ENCODE measurements around the gene HIVEP1. TPM values are rescaled to one million over a fixed set of nuclear protein-coding genes. Genes with fewer than 3 reads are reported as not detected.

The HIVEP1 gene
- total RNA-seq, 1 experiment from 2014 or later = 24.3 TPM

DNA sequence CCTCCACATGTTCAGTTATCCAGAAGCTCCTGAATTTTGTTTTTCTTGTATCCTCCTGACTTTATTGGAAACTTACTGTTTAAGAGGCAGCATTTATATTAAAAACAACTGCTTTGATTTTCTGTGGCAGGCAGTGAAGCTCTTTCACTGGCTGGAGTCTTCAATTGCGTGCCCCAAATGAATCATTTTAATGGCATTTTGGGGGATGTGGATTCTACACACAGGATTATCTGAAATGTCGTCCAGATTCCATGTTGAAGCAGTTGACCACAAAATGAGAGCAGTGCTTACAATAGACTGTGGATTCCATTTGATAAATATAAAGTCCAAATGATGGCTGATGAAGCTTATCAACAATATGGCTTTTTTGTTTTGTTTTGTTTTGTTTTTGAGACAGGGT lies 41.0 kb upstream of the HIVEP1 start:
- TF ChIP-seq NR2C2 (CRISPR knock-in tag; IDR thresholded peaks at IDR 0.05) = no peak
- no peak for TF ChIP-seq ZBTB21 (CRISPR knock-in tag; IDR thresholded peaks at IDR 0.05; ENCODE audit: borderline replicate concordance)
- TF ChIP-seq, protein P1, sequence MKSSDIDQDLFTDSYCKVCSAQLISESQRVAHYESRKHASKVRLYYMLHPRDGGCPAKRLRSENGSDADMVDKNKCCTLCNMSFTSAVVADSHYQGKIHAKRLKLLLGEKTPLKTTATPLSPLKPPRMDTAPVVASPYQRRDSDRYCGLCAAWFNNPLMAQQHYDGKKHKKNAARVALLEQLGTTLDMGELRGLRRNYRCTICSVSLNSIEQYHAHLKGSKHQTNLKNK (CRISPR knock-in tag; IDR thresholded peaks at IDR 0.05) = no peak
- TF ChIP-seq, protein P2, sequence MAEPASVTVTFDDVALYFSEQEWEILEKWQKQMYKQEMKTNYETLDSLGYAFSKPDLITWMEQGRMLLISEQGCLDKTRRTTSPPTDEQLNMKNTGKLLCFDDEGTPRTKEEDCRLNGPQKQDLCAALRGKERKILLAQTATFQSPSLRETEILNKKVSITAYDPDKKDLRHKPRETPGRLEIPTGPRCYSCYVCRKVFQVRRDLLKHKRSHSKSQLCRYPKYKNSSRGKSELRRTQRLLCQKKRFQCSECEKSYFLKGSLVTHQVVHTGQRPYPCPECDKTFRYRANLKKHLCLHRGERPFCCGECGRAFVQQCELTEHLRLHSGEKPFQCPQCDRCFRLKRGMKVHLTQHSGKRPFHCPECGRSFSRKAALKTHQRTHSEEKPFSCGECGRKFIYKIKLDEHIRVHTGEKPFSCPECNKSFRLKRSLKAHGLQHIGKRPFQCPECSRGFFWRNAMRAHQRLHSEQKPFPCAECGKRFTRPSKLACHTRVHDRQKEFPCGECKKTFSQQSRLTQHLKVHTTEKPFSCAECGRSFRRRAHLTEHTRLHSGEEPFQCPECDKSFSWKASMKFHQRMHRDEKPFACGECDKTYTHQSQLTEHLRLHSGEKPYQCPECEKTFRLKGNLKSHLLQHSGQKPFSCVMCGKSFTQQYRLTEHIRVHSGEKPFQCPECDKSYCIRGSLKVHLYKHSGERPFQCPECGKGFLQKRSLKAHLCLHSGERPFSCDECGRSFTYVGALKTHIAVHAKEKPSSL (CRISPR knock-in tag; conservative IDR thresholded peaks at IDR 0.05) = no peak
- TF ChIP-seq, protein P3, sequence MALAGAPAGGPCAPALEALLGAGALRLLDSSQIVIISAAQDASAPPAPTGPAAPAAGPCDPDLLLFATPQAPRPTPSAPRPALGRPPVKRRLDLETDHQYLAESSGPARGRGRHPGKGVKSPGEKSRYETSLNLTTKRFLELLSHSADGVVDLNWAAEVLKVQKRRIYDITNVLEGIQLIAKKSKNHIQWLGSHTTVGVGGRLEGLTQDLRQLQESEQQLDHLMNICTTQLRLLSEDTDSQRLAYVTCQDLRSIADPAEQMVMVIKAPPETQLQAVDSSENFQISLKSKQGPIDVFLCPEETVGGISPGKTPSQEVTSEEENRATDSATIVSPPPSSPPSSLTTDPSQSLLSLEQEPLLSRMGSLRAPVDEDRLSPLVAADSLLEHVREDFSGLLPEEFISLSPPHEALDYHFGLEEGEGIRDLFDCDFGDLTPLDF (CRISPR knock-in tag; IDR thresholded peaks at IDR 0.05) = no peak
- TF ChIP-seq, protein P4, sequence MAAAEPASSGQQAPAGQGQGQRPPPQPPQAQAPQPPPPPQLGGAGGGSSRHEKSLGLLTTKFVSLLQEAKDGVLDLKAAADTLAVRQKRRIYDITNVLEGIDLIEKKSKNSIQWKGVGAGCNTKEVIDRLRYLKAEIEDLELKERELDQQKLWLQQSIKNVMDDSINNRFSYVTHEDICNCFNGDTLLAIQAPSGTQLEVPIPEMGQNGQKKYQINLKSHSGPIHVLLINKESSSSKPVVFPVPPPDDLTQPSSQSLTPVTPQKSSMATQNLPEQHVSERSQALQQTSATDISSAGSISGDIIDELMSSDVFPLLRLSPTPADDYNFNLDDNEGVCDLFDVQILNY (CRISPR knock-in tag; IDR thresholded peaks at IDR 0.05) = no peak
- TF ChIP-seq, protein P5, sequence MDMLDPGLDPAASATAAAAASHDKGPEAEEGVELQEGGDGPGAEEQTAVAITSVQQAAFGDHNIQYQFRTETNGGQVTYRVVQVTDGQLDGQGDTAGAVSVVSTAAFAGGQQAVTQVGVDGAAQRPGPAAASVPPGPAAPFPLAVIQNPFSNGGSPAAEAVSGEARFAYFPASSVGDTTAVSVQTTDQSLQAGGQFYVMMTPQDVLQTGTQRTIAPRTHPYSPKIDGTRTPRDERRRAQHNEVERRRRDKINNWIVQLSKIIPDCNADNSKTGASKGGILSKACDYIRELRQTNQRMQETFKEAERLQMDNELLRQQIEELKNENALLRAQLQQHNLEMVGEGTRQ (CRISPR knock-in tag; IDR thresholded peaks at IDR 0.05) = no peak
- TF ChIP-seq HMGA2 (CRISPR knock-in tag; IDR thresholded peaks at IDR 0.05) = no peak
- TF ChIP-seq, protein P6, sequence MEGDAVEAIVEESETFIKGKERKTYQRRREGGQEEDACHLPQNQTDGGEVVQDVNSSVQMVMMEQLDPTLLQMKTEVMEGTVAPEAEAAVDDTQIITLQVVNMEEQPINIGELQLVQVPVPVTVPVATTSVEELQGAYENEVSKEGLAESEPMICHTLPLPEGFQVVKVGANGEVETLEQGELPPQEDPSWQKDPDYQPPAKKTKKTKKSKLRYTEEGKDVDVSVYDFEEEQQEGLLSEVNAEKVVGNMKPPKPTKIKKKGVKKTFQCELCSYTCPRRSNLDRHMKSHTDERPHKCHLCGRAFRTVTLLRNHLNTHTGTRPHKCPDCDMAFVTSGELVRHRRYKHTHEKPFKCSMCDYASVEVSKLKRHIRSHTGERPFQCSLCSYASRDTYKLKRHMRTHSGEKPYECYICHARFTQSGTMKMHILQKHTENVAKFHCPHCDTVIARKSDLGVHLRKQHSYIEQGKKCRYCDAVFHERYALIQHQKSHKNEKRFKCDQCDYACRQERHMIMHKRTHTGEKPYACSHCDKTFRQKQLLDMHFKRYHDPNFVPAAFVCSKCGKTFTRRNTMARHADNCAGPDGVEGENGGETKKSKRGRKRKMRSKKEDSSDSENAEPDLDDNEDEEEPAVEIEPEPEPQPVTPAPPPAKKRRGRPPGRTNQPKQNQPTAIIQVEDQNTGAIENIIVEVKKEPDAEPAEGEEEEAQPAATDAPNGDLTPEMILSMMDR (IDR thresholded peaks at IDR 0.05) = no peak
- no peak for ATAC-seq
- Mint-ChIP-seq H3K36me3 (0 out of 2 replicates have a peak, but pooled peaks cover 3% of the 10 kb centered on the region), H3K4me1 (peaks cover 32% of the 10 kb centered on the region), H3K27me3 (ENCODE audit: low read depth) (peaks cover 8% of the 10 kb centered on the region; the same call in 1 of the 2 replicates), H3K4me3 (no peak overlapping the region), H3K27ac (no peak overlapping the region), H3K9me3 (peaks cover 13% of the 10 kb centered on the region)
- no peak for DNase-seq (ENCODE audit: low spot score)
- POLR2A ChIA-PET = no interaction called here
- CTCF ChIA-PET = no interaction called here

DNA sequence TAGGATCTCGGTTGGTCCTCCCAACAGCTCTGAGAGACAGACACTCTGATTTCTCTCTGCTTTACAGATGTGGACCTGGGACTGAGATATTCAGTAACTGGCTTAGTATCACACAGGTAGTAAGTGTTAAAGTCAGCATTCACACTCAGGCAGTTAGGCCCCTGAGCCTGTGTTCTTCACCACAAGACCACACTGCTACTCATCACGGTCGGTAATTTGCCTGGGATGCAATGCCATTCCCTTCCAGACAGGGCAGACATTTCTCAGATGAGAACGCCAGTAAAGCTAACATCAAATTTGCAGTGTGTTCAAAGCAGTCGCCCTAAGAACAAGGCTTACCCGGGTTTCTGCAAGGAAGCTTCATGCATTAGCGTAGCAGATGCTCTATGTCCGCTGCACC lies 39.8 kb upstream of the HIVEP1 start:
- TF ChIP-seq ELF4 (CRISPR knock-in tag; IDR thresholded peaks at IDR 0.05; ENCODE audit: low read depth) (no peak), NR1H2 (CRISPR knock-in tag; IDR thresholded peaks at IDR 0.05) (no peak)
- peaks cover 13% of the 10 kb centered on the region for H3K9me3 Mint-ChIP-seq
- H3K4me3 Mint-ChIP-seq = no peak overlapping the region
- no peak for DNase-seq (ENCODE audit: low spot score)
- H3K36me3 Mint-ChIP-seq = 0 out of 2 replicates have a peak, but pooled peaks cover 3% of the 10 kb centered on the region
- ATAC-seq = peak; percentile 57
- CTCF ChIA-PET = interaction anchor here (1.0 to 1.4 kb wide), 3 partner anchors 19 to 316 kb away, joined by 3 to 4 read pairs (median 3); no protein-coding TSS in a partner anchor
- peaks cover 8% of the 10 kb centered on the region; the same call in 1 of the 2 replicates for H3K27me3 Mint-ChIP-seq (ENCODE audit: low read depth)
- POLR2A ChIA-PET = no interaction called here
- peaks cover 32% of the 10 kb centered on the region for H3K4me1 Mint-ChIP-seq
- no peak overlapping the region for H3K27ac Mint-ChIP-seq

DNA sequence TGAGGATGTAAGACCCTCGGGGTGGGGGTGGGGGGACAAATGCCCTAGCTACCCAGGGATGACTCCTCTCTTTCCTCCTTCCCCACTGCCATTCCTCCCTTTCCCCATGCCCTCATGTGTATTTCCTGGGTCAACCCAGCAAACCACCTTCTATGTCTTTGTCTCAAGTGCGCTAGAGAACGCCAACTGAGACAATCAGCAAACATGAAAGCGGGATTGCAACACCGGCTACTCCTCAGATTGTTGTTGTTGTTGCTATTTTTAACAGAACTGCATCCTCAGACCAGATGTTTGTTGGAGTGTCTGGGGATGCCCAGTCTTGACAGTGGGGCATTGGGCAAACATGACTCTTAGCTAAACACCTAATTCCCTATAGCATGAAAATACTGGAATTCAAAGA lies 39.3 kb upstream of the HIVEP1 start:
- CTCF ChIA-PET = interaction anchor here (1.0 to 1.4 kb wide), 3 partner anchors 19 to 317 kb away, joined by 3 to 4 read pairs (median 3); no protein-coding TSS in a partner anchor
- Mint-ChIP-seq H3K9me3 (peaks cover 13% of the 10 kb centered on the region), H3K4me1 (peaks cover 32% of the 10 kb centered on the region), H3K36me3 (0 out of 2 replicates have a peak, but pooled peaks cover 3% of the 10 kb centered on the region), H3K4me3 (peak overlapping the region; percentile 3; the same call in 1 of the 2 replicates), H3K27me3 (ENCODE audit: low read depth) (peaks cover 8% of the 10 kb centered on the region; the same call in 1 of the 2 replicates), H3K27ac (peak overlapping the region; percentile 83)
- ATAC-seq (peak; percentile 43), DNase-seq (ENCODE audit: low spot score) (no peak)
- POLR2A ChIA-PET = no interaction called here
- TF ChIP-seq, protein P3 (CRISPR knock-in tag; IDR thresholded peaks at IDR 0.05) = no peak
- TF ChIP-seq, protein P7, sequence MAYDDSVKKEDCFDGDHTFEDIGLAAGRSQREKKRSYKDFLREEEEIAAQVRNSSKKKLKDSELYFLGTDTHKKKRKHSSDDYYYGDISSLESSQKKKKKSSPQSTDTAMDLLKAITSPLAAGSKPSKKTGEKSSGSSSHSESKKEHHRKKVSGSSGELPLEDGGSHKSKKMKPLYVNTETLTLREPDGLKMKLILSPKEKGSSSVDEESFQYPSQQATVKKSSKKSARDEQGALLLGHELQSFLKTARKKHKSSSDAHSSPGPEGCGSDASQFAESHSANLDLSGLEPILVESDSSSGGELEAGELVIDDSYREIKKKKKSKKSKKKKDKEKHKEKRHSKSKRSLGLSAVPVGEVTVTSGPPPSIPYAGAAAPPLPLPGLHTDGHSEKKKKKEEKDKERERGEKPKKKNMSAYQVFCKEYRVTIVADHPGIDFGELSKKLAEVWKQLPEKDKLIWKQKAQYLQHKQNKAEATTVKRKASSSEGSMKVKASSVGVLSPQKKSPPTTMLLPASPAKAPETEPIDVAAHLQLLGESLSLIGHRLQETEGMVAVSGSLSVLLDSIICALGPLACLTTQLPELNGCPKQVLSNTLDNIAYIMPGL (CRISPR knock-in tag; IDR thresholded peaks at IDR 0.05) = no peak
- TF ChIP-seq ZNF219 (CRISPR knock-in tag; IDR thresholded peaks at IDR 0.05; ENCODE audit: borderline replicate concordance) = no peak
- no peak for TF ChIP-seq IRF2 (CRISPR knock-in tag; IDR thresholded peaks at IDR 0.05; ENCODE audit: borderline replicate concordance, low read depth)
- TF ChIP-seq NR2C2 (CRISPR knock-in tag; IDR thresholded peaks at IDR 0.05) = no peak
- TF ChIP-seq JAZF1 (CRISPR knock-in tag; IDR thresholded peaks at IDR 0.05) = no peak

Measured in WTC11 (cell line).